BLaER1 treated with 17β-estradiol and CSF1 and Interleukin-3, amounts not matched to agents 10 nM and 100 nM (cell line): Measurements from ENCODE around the gene MRPL24.
A peak's percentile ranks its signal among the peaks of the same experiment; 100 is the strongest.

Experiments used
- H3K27ac ChIP-seq, 11 experiments: shearing (Covaris generic); formaldehyde crosslinking; 2 replicates each; pipeline ENCODE4 v1.8.1; 2022
- H3K27me3 ChIP-seq, 11 experiments: shearing (Covaris generic); formaldehyde crosslinking; 2 replicates each; pipeline ENCODE4 v1.8.1; 2022
- H3K36me3 ChIP-seq, 11 experiments: shearing (Covaris generic); formaldehyde crosslinking; 2 replicates each; pipeline ENCODE4 v1.8.1; 2022
- H3K4me1 ChIP-seq, 10 experiments: shearing (Covaris generic); formaldehyde crosslinking; 2 replicates each; pipeline ENCODE4 v1.8.1; 2022
- H3K4me2 ChIP-seq, 11 experiments: shearing (Covaris generic); formaldehyde crosslinking; 2 replicates each; pipeline ENCODE4 v1.8.1; 2022
- H3K4me3 ChIP-seq, 10 experiments: shearing (Covaris generic); formaldehyde crosslinking; 2 replicates each; pipeline ENCODE4 v1.8.1; 2022
- H3K9ac ChIP-seq, 11 experiments: shearing (Covaris generic); formaldehyde crosslinking; 2 replicates each; pipeline ENCODE4 v1.8.1; 2022
- H3K9me3 ChIP-seq, 11 experiments: shearing (Covaris generic); formaldehyde crosslinking; replicated peaks in 1 of 11; 2 replicates each; pipeline ENCODE4 v1.8.1; 2022
- H4K20me1 ChIP-seq, 11 experiments: shearing (Covaris generic); formaldehyde crosslinking; 2 replicates each; pipeline ENCODE4 v1.8.1; 2022
- Cebpa-rat ChIP-seq, 11 experiments: shearing (Covaris generic); IDR thresholded peaks; 2 replicates each; pipeline ENCODE4 v1.8.1; 2022

Gene MRPL24

DNA sequence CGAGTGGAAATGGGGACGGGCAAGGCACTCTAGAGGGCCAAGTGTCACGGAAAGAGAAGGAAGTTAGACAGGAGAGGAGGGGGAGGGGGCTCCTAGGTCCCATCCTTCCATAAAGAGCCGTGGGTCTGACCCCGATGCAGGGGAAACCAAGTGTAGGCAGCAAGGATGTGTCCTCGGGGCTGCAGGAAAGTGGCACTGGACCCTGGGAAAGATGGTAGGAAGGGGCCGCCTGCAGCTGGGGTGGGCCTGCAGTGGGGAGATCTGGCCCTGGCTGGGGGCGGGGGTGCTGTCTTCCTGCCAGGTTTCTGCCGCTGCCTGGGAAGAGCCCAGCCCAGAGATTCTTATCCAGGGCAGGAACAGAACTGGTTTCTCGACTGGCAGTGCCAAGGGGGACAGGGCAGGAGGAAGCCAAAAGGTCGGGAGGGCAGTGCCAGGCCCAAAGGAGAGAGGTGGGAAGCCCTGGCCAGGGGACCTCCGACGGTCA lies 48.4 kb downstream of the MRPL24 start:
- H3K9me3 ChIP-seq, result no peaks in the 10 kb centered on the region
- H3K27me3 ChIP-seq, result peaks cover 38 to 46% (median 43%) of the 10 kb centered on the region in 11 experiments
- peak overlapping the region in 5 of 11 experiments; percentile 18 to 46 (median 41); a peak in 4 of 22 replicates for H3K9ac ChIP-seq
- peak overlapping the region; percentile 60 to 90 (median 78) for H3K4me2 ChIP-seq
- H3K4me3 ChIP-seq, result peak overlapping the region in 2 of 10 experiments; percentile 18 to 40; a peak in 3 of 20 replicates
- H3K36me3 ChIP-seq, result no peaks in the 10 kb centered on the region
- H4K20me1 ChIP-seq, result peaks cover 0 to 26% (median 0%) of the 10 kb centered on the region in 11 experiments; a peak in 7 of 22 replicates
- H3K27ac ChIP-seq, result peak overlapping the region in 1 of 11 experiments; percentile 27; a peak in 1 of 22 replicates
- H3K4me1 ChIP-seq, result peaks cover 33 to 68% (median 63%) of the 10 kb centered on the region in 10 experiments
- TF ChIP-seq Cebpa-rat (IDR thresholded peaks at IDR 0.05), result no peak

DNA sequence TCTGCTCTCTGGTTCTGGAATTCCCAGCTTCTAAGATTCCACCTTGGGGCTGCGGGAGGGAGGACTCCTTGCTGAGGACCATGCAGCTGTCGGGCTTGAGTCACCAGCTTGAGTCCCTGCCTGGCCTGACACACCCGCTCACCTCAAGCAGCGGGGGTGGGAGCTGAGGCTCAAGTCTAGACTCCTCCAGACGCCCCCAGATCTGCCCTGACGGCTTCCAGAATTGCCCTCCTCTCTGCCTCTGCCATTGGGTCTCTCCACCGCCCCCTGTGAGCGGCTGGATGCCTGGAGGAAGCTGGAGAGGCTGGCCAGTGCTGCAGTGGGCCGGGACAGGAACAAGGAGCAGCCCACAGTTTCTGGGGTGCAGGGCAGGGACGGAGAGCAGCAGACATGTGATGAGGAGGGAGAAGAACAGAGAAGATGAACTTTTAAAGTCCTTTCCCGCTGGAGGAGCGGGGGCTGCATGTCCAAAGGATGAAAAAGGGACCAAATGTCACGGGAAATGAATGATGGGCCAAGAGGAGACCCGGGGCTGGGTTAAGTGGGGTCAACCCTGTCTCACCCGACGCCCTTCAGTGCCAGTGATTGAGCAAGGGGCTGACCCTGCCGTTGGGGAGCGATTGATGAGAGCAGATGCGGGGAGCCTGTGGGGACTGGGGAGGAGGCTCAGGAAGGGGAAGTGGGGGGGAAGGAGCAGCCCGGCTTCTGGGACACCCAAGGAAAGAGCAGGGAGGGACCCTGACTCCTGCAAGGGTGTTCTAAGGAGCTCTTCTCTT lies 49.0 kb downstream of the MRPL24 start:
- H3K9me3 ChIP-seq, result no peaks in the 10 kb centered on the region
- H3K4me3 ChIP-seq, result peak overlapping the region in 2 of 10 experiments; percentile 18 to 40; a peak in 2 of 20 replicates
- TF ChIP-seq Cebpa-rat (IDR thresholded peaks at IDR 0.05), result no peak
- peaks cover 33 to 66% (median 57%) of the 10 kb centered on the region in 10 experiments for H3K4me1 ChIP-seq
- H3K27me3 ChIP-seq, result peaks cover 38 to 46% (median 43%) of the 10 kb centered on the region in 11 experiments
- H3K36me3 ChIP-seq, result no peaks in the 10 kb centered on the region
- H4K20me1 ChIP-seq, result peaks cover 0 to 26% (median 0%) of the 10 kb centered on the region in 11 experiments; a peak in 7 of 22 replicates
- H3K9ac ChIP-seq, result peak overlapping the region in 4 of 11 experiments; percentile 26 to 46 (median 41); a peak in 5 of 22 replicates
- no peak overlapping the region for H3K27ac ChIP-seq
- peak overlapping the region; percentile 60 to 90 (median 78) for H3K4me2 ChIP-seq

DNA sequence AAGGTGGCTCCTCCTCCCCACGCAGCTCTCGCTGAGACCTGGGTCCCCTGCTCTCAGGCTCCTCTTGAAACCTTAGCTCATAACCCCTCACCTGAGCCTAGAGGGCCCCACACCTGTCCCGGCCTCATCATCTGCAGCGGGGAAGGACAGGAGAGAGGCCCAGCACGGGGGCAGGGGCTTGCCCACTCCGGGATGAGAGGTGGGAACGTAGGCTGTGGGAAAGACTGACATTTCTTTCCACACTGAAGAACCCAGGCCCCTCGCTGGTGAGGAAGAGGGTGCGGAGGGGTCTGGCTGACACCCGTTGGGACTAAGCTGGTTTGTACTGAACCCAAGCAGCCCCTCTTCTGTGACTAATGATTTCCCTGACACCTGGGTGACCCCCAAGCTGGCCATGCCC lies 49.7 kb downstream of the MRPL24 start:
- no peak overlapping the region for H3K27ac ChIP-seq
- H3K4me1 ChIP-seq, result peaks cover 33 to 71% (median 56%) of the 10 kb centered on the region in 10 experiments
- H3K36me3 ChIP-seq, result no peaks in the 10 kb centered on the region
- peak overlapping the region in 2 of 11 experiments; percentile 36 to 46; a peak in 1 of 22 replicates for H3K9ac ChIP-seq
- H3K9me3 ChIP-seq, result no peaks in the 10 kb centered on the region
- H3K4me2 ChIP-seq, result peak overlapping the region; percentile 60 to 90 (median 78); a peak in 20 of 22 replicates
- TF ChIP-seq Cebpa-rat (IDR thresholded peaks at IDR 0.05), result no peak
- H4K20me1 ChIP-seq, result peaks cover 0 to 26% (median 0%) of the 10 kb centered on the region in 11 experiments; a peak in 7 of 22 replicates
- H3K27me3 ChIP-seq, result peaks cover 38 to 46% (median 43%) of the 10 kb centered on the region in 11 experiments
- no peak overlapping the region for H3K4me3 ChIP-seq

DNA sequence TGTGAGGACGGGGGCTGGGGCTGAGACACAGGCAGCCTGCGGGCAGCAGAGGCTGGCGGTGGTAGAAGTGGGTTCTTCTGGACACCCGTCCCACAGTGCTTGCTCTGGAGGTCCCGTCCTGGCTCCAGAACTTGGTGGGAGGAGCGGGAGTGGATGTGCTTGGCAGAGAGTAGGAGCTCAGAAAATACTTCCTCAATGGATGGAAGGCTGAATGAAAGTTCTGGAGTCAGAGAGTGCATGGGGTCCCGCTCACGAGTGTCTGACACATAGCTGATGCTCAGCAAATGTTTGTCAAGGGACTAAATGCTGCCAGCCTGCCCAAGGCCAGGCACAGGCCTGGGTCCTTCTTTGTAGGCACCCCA lies 50.2 kb downstream of the MRPL24 start:
- Histone ChIP-seq H3K4me2 (peak overlapping the region in 2 of 11 experiments; percentile 85; a peak in 3 of 22 replicates), H3K9ac (no peak overlapping the region), H4K20me1 (peaks cover 0 to 26% (median 0%) of the 10 kb centered on the region in 11 experiments; a peak in 7 of 22 replicates), H3K9me3 (no peaks in the 10 kb centered on the region), H3K4me3 (no peak overlapping the region), H3K36me3 (no peaks in the 10 kb centered on the region), H3K27me3 (peaks cover 38 to 46% (median 43%) of the 10 kb centered on the region in 11 experiments), H3K4me1 (peaks cover 33 to 77% (median 58%) of the 10 kb centered on the region in 10 experiments), H3K27ac (no peak overlapping the region)
- TF ChIP-seq Cebpa-rat (IDR thresholded peaks at IDR 0.05), result no peak

DNA sequence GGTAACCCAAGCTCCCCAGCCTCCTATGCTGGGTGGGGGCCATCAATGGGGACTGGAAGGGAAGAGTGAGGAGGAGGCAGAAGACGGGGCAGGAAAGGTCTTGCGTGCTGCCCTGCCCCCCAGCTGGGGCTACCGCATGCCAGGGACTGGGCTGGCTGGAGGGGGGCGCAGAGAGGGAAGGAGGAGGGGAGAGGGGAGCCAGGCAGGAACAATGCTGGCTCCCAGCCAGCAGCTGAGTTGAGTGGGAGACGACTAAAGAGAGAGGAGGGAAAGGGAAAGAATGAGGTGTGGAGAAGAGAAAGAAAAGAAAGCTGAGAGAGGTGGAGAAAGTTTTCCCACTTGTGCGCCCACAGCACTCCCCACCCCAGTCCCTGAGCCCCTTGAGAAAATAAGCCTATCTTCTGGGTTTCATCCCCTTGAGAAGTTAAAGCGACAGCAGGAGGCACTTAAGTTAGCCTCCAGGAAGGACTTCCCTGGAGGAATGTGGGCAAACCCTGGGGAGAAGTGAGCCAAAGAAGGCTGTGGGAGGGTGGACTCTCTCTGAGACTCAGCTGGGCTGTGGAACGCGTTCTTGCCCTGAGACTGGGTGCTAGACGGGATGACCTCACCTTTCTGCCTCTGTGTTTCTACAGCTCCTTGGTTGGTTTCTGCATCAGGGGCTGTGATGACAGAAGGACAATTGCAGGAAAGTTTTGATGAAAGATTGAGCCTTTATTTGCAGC lies 50.8 kb downstream of the MRPL24 start:
- peaks cover 0 to 26% (median 0%) of the 10 kb centered on the region in 11 experiments; a peak in 7 of 22 replicates for H4K20me1 ChIP-seq
- TF ChIP-seq Cebpa-rat (IDR thresholded peaks at IDR 0.05), result no peak
- H3K4me1 ChIP-seq, result peaks cover 33 to 82% (median 58%) of the 10 kb centered on the region in 10 experiments
- no peak overlapping the region for H3K4me3 ChIP-seq
- H3K27ac ChIP-seq, result no peak overlapping the region
- H3K4me2 ChIP-seq, result peak overlapping the region; percentile 62 to 85 (median 77); a peak in 21 of 22 replicates
- H3K9me3 ChIP-seq, result no peaks in the 10 kb centered on the region
- H3K9ac ChIP-seq, result peak overlapping the region in 1 of 11 experiments; percentile 7; a peak in 1 of 22 replicates
- H3K27me3 ChIP-seq, result peaks cover 38 to 46% (median 43%) of the 10 kb centered on the region in 11 experiments
- H3K36me3 ChIP-seq, result no peaks in the 10 kb centered on the region

DNA sequence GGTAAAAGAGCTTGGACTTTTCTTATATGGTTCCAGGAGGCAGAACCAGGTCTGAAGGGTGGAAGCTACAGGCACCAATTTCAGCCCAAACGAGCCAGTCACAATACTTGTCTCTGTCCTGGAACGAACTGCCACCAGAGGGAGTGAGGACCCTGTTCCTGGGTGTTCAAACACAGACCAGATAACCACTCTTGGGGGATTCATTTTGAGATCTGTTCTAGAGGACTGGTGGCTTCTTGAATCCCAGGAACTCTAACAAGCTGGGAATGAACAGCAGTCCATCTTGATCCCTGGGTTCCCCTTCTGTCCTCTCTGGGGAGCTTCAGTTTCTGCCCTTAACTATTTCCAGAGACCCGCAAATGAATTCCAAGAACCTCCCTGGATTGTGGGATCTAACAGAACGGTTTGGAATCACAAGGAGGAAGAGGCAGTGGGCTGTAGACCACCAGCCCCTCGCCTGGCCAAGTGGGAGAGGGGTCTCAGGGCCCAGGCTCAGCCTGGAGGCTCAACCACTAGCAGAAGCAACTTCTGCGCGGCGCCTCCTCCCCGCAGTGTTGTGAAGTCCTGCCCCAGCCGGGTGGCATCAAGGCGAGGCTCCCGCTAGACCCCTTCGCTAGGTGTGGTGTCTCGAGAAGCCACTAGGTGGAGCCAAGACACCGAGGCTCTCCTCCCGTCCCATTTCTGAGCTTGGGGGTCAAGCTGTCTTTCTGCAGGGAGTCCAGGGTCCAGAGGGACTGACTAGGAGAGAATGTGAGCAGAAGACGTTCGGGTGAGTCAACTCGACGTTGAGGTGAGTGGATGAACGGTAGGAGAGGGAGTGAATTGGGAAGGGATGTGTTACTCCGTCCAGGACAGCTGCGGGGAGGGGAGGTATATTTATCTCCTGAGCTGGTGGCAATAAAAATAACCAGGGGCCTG lies 51.6 kb downstream of the MRPL24 start:
- Histone ChIP-seq H3K9me3 (no peaks in the 10 kb centered on the region), H3K27ac (no peak overlapping the region), H3K4me2 (peak overlapping the region; percentile 62 to 85 (median 77)), H3K9ac (peak overlapping the region in 8 of 11 experiments; percentile 1 to 64 (median 46); a peak in 9 of 22 replicates), H3K27me3 (peaks cover 38 to 46% (median 43%) of the 10 kb centered on the region in 11 experiments), H3K36me3 (no peaks in the 10 kb centered on the region), H3K4me1 (peaks cover 40 to 86% (median 59%) of the 10 kb centered on the region in 10 experiments), H3K4me3 (peak overlapping the region in 3 of 10 experiments; percentile 12 to 53 (median 27); a peak in 4 of 20 replicates), H4K20me1 (peaks cover 0 to 26% (median 0%) of the 10 kb centered on the region in 11 experiments; a peak in 7 of 22 replicates)
- TF ChIP-seq Cebpa-rat (IDR thresholded peaks at IDR 0.05), result no peak
